Stomach (tissue), 4 donors: ENCODE data around the gene SAMD1.
A peak's percentile ranks its signal among the peaks of the same experiment; 100 is the strongest.

Source experiments
- CTCF ChIP-seq, 7 experiments: fragments of 450-650 bp in 4 of 7; fragments of 200-600 bp in 3 of 7; sonication (generic) in 3 of 7; IDR thresholded peaks; one replicate each; pipeline ENCODE4 v1.5.1; 2016 to 2019; ENCODE audit warnings: antibody characterized with exemption in 7 of 7, control low read depth in 2 of 7, mild to moderate bottlenecking in 1 of 7
- POLR2A ChIP-seq, 4 donors: fragments of 450-650 bp; IDR thresholded peaks; one replicate each; pipeline ENCODE4 v1.6.1; 2016; ENCODE audit warnings: antibody characterized with exemption in 4 of 4, control low read depth in 2 of 4, mild to moderate bottlenecking in 1 of 4, moderate library complexity in 1 of 4
- POLR2AphosphoS5 ChIP-seq, 3 donors: sonication (generic); formaldehyde crosslinking; IDR thresholded peaks; one replicate each; pipeline ENCODE4 v1.6.1; 2016; ENCODE audit warnings: antibody characterized with exemption in 3 of 3

DNA sequence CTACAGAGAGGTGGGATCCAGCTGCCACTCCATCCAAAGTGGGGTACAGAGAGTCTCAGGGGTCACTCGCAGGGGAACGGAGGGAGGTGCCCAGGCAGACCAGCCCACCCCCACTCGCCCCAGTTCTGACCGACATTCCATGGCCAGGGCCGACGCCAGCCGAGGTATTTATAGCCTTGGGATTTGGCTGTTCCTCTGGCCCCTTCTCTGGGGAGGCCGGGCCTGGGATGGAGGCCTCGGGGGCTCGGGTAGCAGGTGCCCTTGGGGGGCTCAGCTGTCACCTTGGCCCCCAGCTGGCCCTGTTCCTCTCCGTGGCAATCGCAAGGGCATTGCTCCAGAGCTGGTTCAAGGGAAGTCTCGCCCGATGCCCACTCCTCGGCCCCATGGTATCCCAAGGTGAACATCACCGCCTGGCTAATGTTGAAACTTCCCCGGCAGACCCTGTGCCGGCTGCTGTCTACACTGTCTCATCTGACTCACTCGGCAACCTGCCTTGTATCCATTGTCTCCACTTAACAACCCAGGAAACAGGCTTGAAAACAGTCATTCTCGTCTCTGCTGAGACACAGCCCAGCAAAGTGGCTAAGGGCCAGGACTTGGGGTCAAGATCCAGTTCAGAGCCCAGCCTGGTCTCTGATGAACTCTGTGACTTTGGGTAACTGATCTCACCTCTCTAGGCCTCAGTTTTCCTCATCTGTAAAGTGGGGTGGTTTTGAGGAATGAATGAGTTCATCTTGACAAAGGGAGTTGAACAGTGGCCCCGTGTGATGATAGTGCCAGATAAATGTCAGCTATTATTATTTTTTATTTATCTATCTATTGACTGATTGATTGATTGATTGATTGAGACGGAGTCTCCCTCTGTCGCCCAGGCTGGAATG lies 17.3 kb upstream of the SAMD1 start:
- no peak for TF ChIP-seq CTCF (IDR thresholded peaks at IDR 0.05)
- TF ChIP-seq POLR2A (IDR thresholded peaks at IDR 0.05): no peak
- peak in 1 of 3 donors; percentile 5 for TF ChIP-seq POLR2AphosphoS5 (IDR thresholded peaks at IDR 0.05)
